HEK293 (cell line): ENCODE measurements around the gene ZNF488.

ENCODE experiments used
- CTCF ChIA-PET: fragments of 350-600 bp; formaldehyde crosslinking; extraction: SDS; loops from one replicate; lab custom pipeline; 2021; ENCODE audit warnings: antibody characterized with exemption; lab: Yijun Ruan, JAX
- POLR2A ChIA-PET: fragments of 300-600 bp; formaldehyde crosslinking; extraction: SDS; loops from one replicate; lab custom pipeline; 2020; ENCODE audit warnings: antibody characterized with exemption, inconsistent platforms; lab: Yijun Ruan, JAX
- H3K27ac ChIP-seq: fragments of 200-500 bp; sonication (Bioruptor generic); 2 replicates; pipeline ENCODE4 v1.5.1; 2014; ENCODE audit warnings: low read depth, low read length, control low read depth, inconsistent platforms; ENCODE audit errors: extremely low read depth
- H3K36me3 ChIP-seq, 2 experiments: fragments of 200-500 bp in 1 of 2; sonication (Bioruptor generic) in 1 of 2; 1 replicate in 1 of 2; 2 replicates in 1 of 2; pipeline ENCODE4 v1.5.1; 2014 to 2017; ENCODE audit warnings: inconsistent platforms in 2 of 2, low read length in 2 of 2; ENCODE audit not compliant: control insufficient read depth in 2 of 2, insufficient read depth in 1 of 2
- H3K4me1 ChIP-seq: fragments of 200-500 bp; sonication (Bioruptor generic); 2 replicates; pipeline ENCODE4 v1.5.1; 2014; ENCODE audit warnings: mild to moderate bottlenecking, low read length, inconsistent platforms; ENCODE audit not compliant: control insufficient read depth, insufficient read depth
- H3K4me3 ChIP-seq: 2 replicates; pipeline ENCODE4 v1.5.1; 2011; ENCODE audit warnings: low read depth, mild to moderate bottlenecking, control low read depth, low read length, moderate library complexity
- H3K9me3 ChIP-seq: fragments of 200-500 bp; sonication (Bioruptor generic); 2 replicates; pipeline ENCODE4 v1.5.1; 2014; ENCODE audit warnings: low read depth, low read length, inconsistent platforms; ENCODE audit not compliant: control insufficient read depth, insufficient read depth
- GLI4 ChIP-seq: fragments of 450-650 bp; formaldehyde crosslinking; IDR thresholded peaks from 2 replicates; pipeline ENCODE4 v1.5.1; 2016; ENCODE audit warnings: missing biosample characterization, missing genetic modification characterization
- SETDB1 ChIP-seq: IDR thresholded peaks from one replicate; pipeline ENCODE4 v1.6.1; 2017; ENCODE audit warnings: mild to moderate bottlenecking, low read length, moderate library complexity, mixed read lengths; ENCODE audit not compliant: insufficient read length
- YY1 ChIP-seq: fragments of 450-650 bp; formaldehyde crosslinking; IDR thresholded peaks from 2 replicates; pipeline ENCODE4 v1.5.1; 2018; ENCODE audit warnings: missing biosample characterization, missing genetic modification characterization
- ZBTB20 ChIP-seq: fragments of 450-650 bp; formaldehyde crosslinking; IDR thresholded peaks from 2 replicates; pipeline ENCODE4 v1.5.1; 2016; ENCODE audit warnings: missing biosample characterization, missing genetic modification characterization
- ZBTB44 ChIP-seq: fragments of 450-650 bp; IDR thresholded peaks from 2 replicates; pipeline ENCODE4 v1.5.1; 2018; ENCODE audit warnings: missing biosample characterization, mild to moderate bottlenecking, missing genetic modification characterization
- ZBTB8A ChIP-seq: fragments of 450-650 bp; formaldehyde crosslinking; IDR thresholded peaks from 2 replicates; pipeline ENCODE4 v1.5.1; 2016; ENCODE audit warnings: missing biosample characterization, missing genetic modification characterization
- ZNF121 ChIP-seq: fragments of 450-650 bp; formaldehyde crosslinking; IDR thresholded peaks from 2 replicates; pipeline ENCODE4 v1.5.1; 2016; ENCODE audit warnings: missing biosample characterization, missing genetic modification characterization
- ZNF174 ChIP-seq: fragments of 450-650 bp; formaldehyde crosslinking; IDR thresholded peaks from 2 replicates; pipeline ENCODE4 v1.5.0; 2017; ENCODE audit warnings: missing biosample characterization, mild to moderate bottlenecking, missing genetic modification characterization
- ZNF221 ChIP-seq: fragments of 450-650 bp; formaldehyde crosslinking; IDR thresholded peaks from 2 replicates; pipeline ENCODE4 v1.5.1; 2017; ENCODE audit warnings: missing biosample characterization, missing genetic modification characterization, borderline replicate concordance
- ZNF26 ChIP-seq: fragments of 450-650 bp; formaldehyde crosslinking; IDR thresholded peaks from 2 replicates; pipeline ENCODE4 v1.5.1; 2016; ENCODE audit warnings: missing biosample characterization, missing genetic modification characterization
- ZNF292 ChIP-seq: fragments of 450-650 bp; formaldehyde crosslinking; IDR thresholded peaks from 2 replicates; pipeline ENCODE4 v1.5.1; 2016; ENCODE audit warnings: low read depth, missing biosample characterization, missing genetic modification characterization, borderline replicate concordance
- ZNF354C ChIP-seq: fragments of 450-650 bp; formaldehyde crosslinking; IDR thresholded peaks from 2 replicates; pipeline ENCODE4 v1.5.1; 2016; ENCODE audit warnings: missing biosample characterization, missing genetic modification characterization, low read depth, borderline replicate concordance
- ZNF433 ChIP-seq: fragments of 450-650 bp; formaldehyde crosslinking; IDR thresholded peaks from 2 replicates; pipeline ENCODE4 v1.5.1; 2016; ENCODE audit warnings: missing biosample characterization, missing genetic modification characterization, low read depth
- ZNF555 ChIP-seq: fragments of 450-650 bp; formaldehyde crosslinking; conservative IDR thresholded peaks from 2 replicates; pipeline ENCODE4 v1.5.1; 2017; ENCODE audit warnings: missing biosample characterization, mild to moderate bottlenecking, missing genetic modification characterization, inconsistent platforms
- ZNF707 ChIP-seq: fragments of 450-650 bp; formaldehyde crosslinking; IDR thresholded peaks from 2 replicates; pipeline ENCODE4 v1.5.1; 2016; ENCODE audit warnings: missing biosample characterization, missing genetic modification characterization
- ZNF776 ChIP-seq: fragments of 450-650 bp; formaldehyde crosslinking; IDR thresholded peaks from 2 replicates; pipeline ENCODE4 v1.5.0; 2017; ENCODE audit warnings: missing biosample characterization, missing genetic modification characterization, borderline replicate concordance
- ZSCAN4 ChIP-seq: fragments of 450-650 bp; formaldehyde crosslinking; IDR thresholded peaks from 2 replicates; pipeline ENCODE4 v1.5.1; 2017; ENCODE audit warnings: missing biosample characterization, missing genetic modification characterization

ZNF488 gene

GRCh38 chr10:47350671-47351640 is 33.1 kb downstream of the ZNF488 start:
- Histone ChIP-seq H3K4me3 (no peak overlapping the region), H3K4me1 (peaks cover 3% of the 10 kb centered on the region; the same call in 1 of the 2 replicates), H3K36me3 (no peaks in the 10 kb centered on the region), H3K9me3 (no peaks in the 10 kb centered on the region), H3K27ac (no peak overlapping the region)
- ChIA-PET POLR2A (interaction anchor here (0.6 kb wide), 1 partner anchor 68 kb away, joined by 3 read pairs; no protein-coding TSS in a partner anchor), CTCF (interaction anchor here (0.7 to 1.3 kb wide), 2 partner anchors 11 to 1122 kb away, joined by 3 to 5 read pairs; no protein-coding TSS in a partner anchor)
- TF ChIP-seq ZBTB44: no peak
- TF ChIP-seq ZSCAN4: no peak
- no peak for TF ChIP-seq ZNF354C
- TF ChIP-seq ZNF292 (tag by site-specific recombination): no peak
- TF ChIP-seq YY1: no peak
- TF ChIP-seq SETDB1: no peak
- TF ChIP-seq ZNF221 (tag by site-specific recombination): no peak
- TF ChIP-seq ZNF776: no peak
- TF ChIP-seq ZNF433: no peak
- no peak for TF ChIP-seq ZBTB8A (tag by site-specific recombination)

GRCh38 chr10:47349941-47350371 is 34.1 kb downstream of the ZNF488 start:
- H3K9me3 ChIP-seq: no peaks in the 10 kb centered on the region
- H3K4me1 ChIP-seq: peaks cover 3% of the 10 kb centered on the region; the same call in 1 of the 2 replicates
- no peak for TF ChIP-seq ZNF555
- no peak for TF ChIP-seq ZNF26 (tag by site-specific recombination)
- no peak for TF ChIP-seq GLI4
- TF ChIP-seq, all 188 proteins: peak for 0
- no peaks in the 10 kb centered on the region for H3K36me3 ChIP-seq
- POLR2A ChIA-PET: no interaction called here
- H3K27ac ChIP-seq: no peak overlapping the region
- CTCF ChIA-PET: no interaction called here
- no peak overlapping the region for H3K4me3 ChIP-seq

GRCh38 chr10:47349516-47349915 is 34.6 kb downstream of the ZNF488 start:
- CTCF ChIA-PET: no interaction called here
- no peak overlapping the region for H3K27ac ChIP-seq
- TF ChIP-seq ZNF707 (tag by site-specific recombination): no peak
- TF ChIP-seq ZNF174: no peak
- TF ChIP-seq ZNF121: no peak
- TF ChIP-seq ZBTB20 (tag by site-specific recombination): no peak
- TF ChIP-seq, all 188 proteins: peak for 0
- H3K4me1 ChIP-seq: peaks cover 3% of the 10 kb centered on the region; the same call in 1 of the 2 replicates
- no peak overlapping the region for H3K4me3 ChIP-seq
- no peaks in the 10 kb centered on the region for H3K9me3 ChIP-seq
- POLR2A ChIA-PET: no interaction called here
- no peaks in the 10 kb centered on the region for H3K36me3 ChIP-seq
